Ovary (tissue), 9 donors: ENCODE data around the gene BBS5. TPM values are rescaled to one million over a fixed set of nuclear protein-coding genes. Genes with fewer than 3 reads are reported as not detected.

Source experiments
- DNase-seq, 5 donors: peaks; one replicate each; pipeline ENCODE4 v3.0.0-alpha.2; 2019 to 2020
- H3K27ac ChIP-seq, 2 donors: fragments of 200-600 bp; one replicate each; pipeline versions ENCODE4 v1.5.1 to v1.8.0; 2019 to 2022
- H3K27me3 ChIP-seq: fragments of 200-600 bp; one replicate; pipeline ENCODE4 v1.8.0; 2022
- H3K36me3 ChIP-seq: fragments of 200-600 bp; sonication (generic); one replicate; pipeline ENCODE4 v1.5.1; 2019
- H3K4me1 ChIP-seq: one replicate; pipeline ENCODE4 v1.8.1; 2013; ENCODE audit warnings: mild to moderate bottlenecking, moderate library complexity; ENCODE audit not compliant: insufficient read depth
- H3K4me3 ChIP-seq: fragments of 200-600 bp; sonication (generic); one replicate; pipeline ENCODE4 v1.5.1; 2017
- H3K9me3 ChIP-seq, 2 donors: fragments of 200-600 bp in 1 of 2; sonication (generic) in 1 of 2; one replicate each; pipeline versions ENCODE4 v1.5.1 to v1.8.1; 2013 to 2019; ENCODE audit warnings: mild to moderate bottlenecking in 1 of 2, moderate library complexity in 1 of 2
- CTCF ChIP-seq, 3 donors: fragments of 450-650 bp in 2 of 3; fragments of 200-600 bp in 1 of 3; IDR thresholded peaks; one replicate each; pipeline versions ENCODE4 v1.5.1 to v1.8.0; 2016 to 2022; ENCODE audit warnings: antibody characterized with exemption in 3 of 3, mild to moderate bottlenecking in 1 of 3
- EP300 ChIP-seq: sonication (generic); formaldehyde crosslinking; IDR thresholded peaks from one replicate; pipeline ENCODE4 v1.6.1; 2017; ENCODE audit warnings: antibody characterized with exemption
- POLR2A ChIP-seq: fragments of 450-650 bp; IDR thresholded peaks from one replicate; pipeline ENCODE4 v1.6.1; 2017; ENCODE audit warnings: antibody characterized with exemption, mild to moderate bottlenecking, moderate library complexity
- WGBS, 3 donors: extraction: QIAGEN DNeasy Blood & Tissue Kit in 1 of 3; methylation state at CpG; one replicate each; pipeline versions ENCODE4 v1.1.5 to v1.1.7; 2013 to 2017; 5-methylcytosine and 5-hydroxymethylcytosine counted together
- intact Hi-C, 4 donors: fragments of 100-400 bp; cut with DNase I; formaldehyde crosslinking; loops; one replicate each; pipeline versions ENCODE4 v1.11.0 to v1.15.1; 2022 to 2023
- polyA plus RNA-seq, 2 donors: library from polyadenylated mRNA; stranded (reverse); fragments of 200-250 nt in 1 of 2; fragments of 350-450 nt in 1 of 2; fragmentation: Illumina TruSeq in 1 of 2; extraction: RNeasy Lipid Tissue Mini Kit (QIAGEN cat#74804) in 1 of 2; gene quantifications; one replicate each; pipeline ENCODE4 v1.2.3, GENCODE V29; 2013 to 2014
- total RNA-seq, 7 donors: library from RNA; depleted of rRNA in 2 of 7; stranded (reverse); fragments of >200 nt in 2 of 7; fragmentation: NEBNext Ultra II Directional in 3 of 7; extraction: Animal tissue kit (Norgen Biotek cat#: 25700) in 3 of 7; gene quantifications; one replicate each; pipeline versions ENCODE4 v1.1.0 to v1.2.4, GENCODE V29; 2016 to 2023
- donor health status: DM: no; HTN: no; CAD: no; lungs with moderate emphysema.
- donor health status: DM: no; HTN: no; CAD: no.
- donor health status: Bipolar disorder and iron deficiency.
- donor health status: DM: yes; HTN: yes; CAD: no.
- donor health status: DM: no; HTN: no; CAD: no.
- donor health status: DM: yes; HTN: yes; CAD: no.

Gene BBS5
- total and polyA plus RNA-seq, 9 donors: 7.4 to 17.2 (median 11.8) TPM

GRCh38 chr2:169540146-169540545 lies 60.9 kb downstream of the BBS5 start:
- intact Hi-C loops: no loop called here
- WGBS, 3 donors: 15 to 50% (median 21%) methylated on average over 2 of the region's 2 CpGs
- no peak for DNase-seq
- Histone ChIP-seq H3K9me3 (no peaks in the 10 kb centered on the region), H3K4me3 (no peak overlapping the region), H3K4me1 (no peaks in the 10 kb centered on the region), H3K36me3 (no peaks in the 10 kb centered on the region), H3K27ac (no peak overlapping the region), H3K27me3 (no peaks in the 10 kb centered on the region)
- TF ChIP-seq POLR2A (no peak), CTCF (IDR thresholded peaks at IDR 0.05) (no peak), EP300 (no peak)

GRCh38 chr2:169542433-169542832 lies 63.1 kb downstream of the BBS5 start:
- Histone ChIP-seq H3K4me1 (no peaks in the 10 kb centered on the region), H3K36me3 (no peaks in the 10 kb centered on the region), H3K27ac (no peak overlapping the region), H3K4me3 (no peak overlapping the region), H3K9me3 (no peaks in the 10 kb centered on the region), H3K27me3 (no peaks in the 10 kb centered on the region)
- intact Hi-C loops: no loop called here
- WGBS, 3 donors: 65 to 87% (median 68%) methylated on average over 3 of the region's 3 CpGs
- no peak for DNase-seq
- no peak for TF ChIP-seq EP300
- no peak for TF ChIP-seq POLR2A
- no peak for TF ChIP-seq CTCF (IDR thresholded peaks at IDR 0.05)

- intact Hi-C loops: no loop called here
- DNase-seq: no peak
- no peaks in the 10 kb centered on the region for H3K9me3 ChIP-seq
- H3K4me3 ChIP-seq: no peak overlapping the region
- TF ChIP-seq POLR2A (no peak), CTCF (IDR thresholded peaks at IDR 0.05) (no peak), EP300 (no peak)
- H3K27ac ChIP-seq: no peak overlapping the region
- no peaks in the 10 kb centered on the region for H3K36me3 ChIP-seq
- 95 to 99% (median 98%) methylated on average over 2 of the region's 2 CpGs for WGBS, 3 donors
- H3K27me3 ChIP-seq: no peaks in the 10 kb centered on the region
- H3K4me1 ChIP-seq: no peaks in the 10 kb centered on the region
Observed at GRCh38 chr2:169546756-169547155, 67.5 kb downstream of the BBS5 start.

Other genes starting within 250 kb of the BBS5 start
- gene LRP2, start 117.0 kb upstream of the BBS5 start, total RNA-seq: 10 to 100 TPM in 1 of 7 donors, 1 to 10 TPM in 1, under 1 TPM in 5; 0.02 to 13.4 (median 0.24) TPM
- 1 to 10 TPM in 1 of 2 donors, under 1 TPM in 1; 0.01 to 1.1 TPM for gene LRP2, start 117.0 kb upstream of the BBS5 start, polyA plus RNA-seq
- 1 to 10 TPM; 1.2 to 1.4 (median 1.2) TPM for gene KLHL41, start 30.2 kb downstream of the BBS5 start, total RNA-seq
- under 1 TPM; 0.67 to 0.78 TPM for gene KLHL41, start 30.2 kb downstream of the BBS5 start, polyA plus RNA-seq
- gene FASTKD1, start 94.4 kb downstream of the BBS5 start, total RNA-seq: 10 to 100 TPM in 2 of 7 donors, 1 to 10 TPM in 5; 3.6 to 14.1 (median 8.0) TPM
- gene FASTKD1, start 94.4 kb downstream of the BBS5 start, polyA plus RNA-seq: 1 to 10 TPM; 1.9 to 9.7 TPM
- 10 to 100 TPM; 35.2 to 64.5 (median 55.4) TPM for gene PPIG, start 104.9 kb downstream of the BBS5 start, total RNA-seq
- gene PPIG, start 104.9 kb downstream of the BBS5 start, polyA plus RNA-seq: 10 to 100 TPM; 29.3 to 36.4 TPM
- 1 to 10 TPM in 4 of 7 donors, under 1 TPM in 2, not detected in 1; 0.35 to 2.8 (median 1.4) TPM for gene CFAP210, start 214.9 kb downstream of the BBS5 start, total RNA-seq
- gene CFAP210, start 214.9 kb downstream of the BBS5 start, polyA plus RNA-seq: under 1 TPM; 0.07 to 0.18 TPM
- gene PHOSPHO2, start 215.0 kb downstream of the BBS5 start, total RNA-seq: 1 to 10 TPM; 5.4 to 7.9 (median 6.3) TPM
- 1 to 10 TPM; 2.4 to 3.6 TPM for gene PHOSPHO2, start 215.0 kb downstream of the BBS5 start, polyA plus RNA-seq